HepG2 (cell line): ENCODE data around the gene KHK. TPM values are rescaled to one million over a fixed set of nuclear protein-coding genes. Genes with fewer than 3 reads are reported as not detected.
A peak's percentile ranks its signal among the peaks of the same experiment; 100 is the strongest.

ENCODE experiments used
- GABPB1 ChIP-seq: IDR thresholded peaks from 2 replicates; pipeline ENCODE4 v1.6.1; 2016; ENCODE audit warnings: mild to moderate bottlenecking, missing genetic modification reagents, moderate library complexity, missing compliant biosample characterization
- REL ChIP-seq: sonication (generic); formaldehyde crosslinking; conservative IDR thresholded peaks from 2 replicates; pipeline ENCODE4 v1.8.0; 2022; ENCODE audit warnings: mild to moderate bottlenecking, missing genetic modification reagents, moderate library complexity
- SNAPC4 ChIP-seq: sonication (generic); formaldehyde crosslinking; IDR thresholded peaks from 2 replicates; pipeline ENCODE4 v1.4.0; 2020; ENCODE audit warnings: mild to moderate bottlenecking, missing genetic modification reagents
- SRF ChIP-seq: IDR thresholded peaks from 2 replicates; pipeline ENCODE4 v1.6.1; 2011; ENCODE audit warnings: mild to moderate bottlenecking, low read depth, low read length, moderate library complexity
- ZNF331 ChIP-seq: sonication (generic); formaldehyde crosslinking; IDR thresholded peaks from 2 replicates; pipeline ENCODE4 v1.4.0; 2020; ENCODE audit warnings: missing genetic modification reagents
- ZNF549 ChIP-seq: sonication (generic); formaldehyde crosslinking; IDR thresholded peaks from 2 replicates; pipeline ENCODE4 v1.5.0; 2020; ENCODE audit warnings: missing genetic modification reagents
- ZNF550 ChIP-seq: sonication (generic); formaldehyde crosslinking; IDR thresholded peaks from 2 replicates; pipeline ENCODE4 v1.4.0; 2020; ENCODE audit warnings: mild to moderate bottlenecking, missing genetic modification reagents, borderline replicate concordance
- ZNF569 ChIP-seq: sonication (generic); formaldehyde crosslinking; IDR thresholded peaks from 2 replicates; pipeline ENCODE4 v1.5.0; 2020; ENCODE audit warnings: mild to moderate bottlenecking, missing genetic modification reagents, moderate library complexity, borderline replicate concordance
- ZNF800 ChIP-seq: sonication (generic); formaldehyde crosslinking; IDR thresholded peaks from 2 replicates; pipeline ENCODE4 v1.4.0; 2020; ENCODE audit warnings: missing genetic modification reagents
- ZSCAN30 ChIP-seq: sonication (generic); formaldehyde crosslinking; IDR thresholded peaks from 2 replicates; pipeline ENCODE4 v1.5.0; 2020; ENCODE audit warnings: mild to moderate bottlenecking, missing genetic modification reagents
- polyA plus RNA-seq, 8 experiments: library from polyadenylated mRNA; depleted of rRNA in 3 of 8; stranded (reverse) in 7 of 8; unstranded in 1 of 8; fragments of >200 nt; fragmentation: Illumina TruSeq in 4 of 8; extraction: Trizol in 4 of 8; gene quantifications; 2 replicates each; pipeline versions ENCODE4 v1.2.1 to v1.2.3, GENCODE V29; 2011 to 2016; ENCODE audit warnings: low read depth in 4 of 8, missing spikeins in 1 of 8, mixed read lengths in 1 of 8; ENCODE audit not compliant: insufficient read depth in 1 of 8
- total RNA-seq, 5 experiments: library from RNA; depleted of rRNA; stranded (reverse); fragments of >200 nt; fragmentation: Illumina TruSeq; extraction: Trizol; gene quantifications; 2 replicates each; pipeline ENCODE4 v1.2.3, GENCODE V29; 2016; ENCODE audit warnings: low read depth in 1 of 5
- TF ChIP-seq, protein P1 (sequence below): sonication (generic); formaldehyde crosslinking; IDR thresholded peaks from 2 replicates; pipeline ENCODE4 v1.5.0; 2020; ENCODE audit warnings: mild to moderate bottlenecking, missing genetic modification reagents, borderline replicate concordance
- TF ChIP-seq, protein P2 (sequence below): sonication (generic); formaldehyde crosslinking; IDR thresholded peaks from 2 replicates; pipeline ENCODE4 v1.4.0; 2020; ENCODE audit warnings: missing genetic modification reagents, borderline replicate concordance
- TF ChIP-seq, protein P3 (sequence below): sonication (generic); formaldehyde crosslinking; IDR thresholded peaks from 2 replicates; pipeline ENCODE4 v1.8.0; 2022; ENCODE audit warnings: mild to moderate bottlenecking, missing genetic modification reagents; ENCODE audit not compliant: insufficient replicate concordance

KHK gene
- total and polyA plus RNA-seq, 2 of the 13 experiments (the other 11 are each of a cell fraction or from before 2014, with no cell fraction given): 40.9 to 99.2 TPM

GRCh38 chr2:27085062-27085672 is 1.4 kb upstream of the KHK start (continued):
- TF ChIP-seq ZNF800 (CRISPR knock-in tag): no peak
- TF ChIP-seq, protein P1, sequence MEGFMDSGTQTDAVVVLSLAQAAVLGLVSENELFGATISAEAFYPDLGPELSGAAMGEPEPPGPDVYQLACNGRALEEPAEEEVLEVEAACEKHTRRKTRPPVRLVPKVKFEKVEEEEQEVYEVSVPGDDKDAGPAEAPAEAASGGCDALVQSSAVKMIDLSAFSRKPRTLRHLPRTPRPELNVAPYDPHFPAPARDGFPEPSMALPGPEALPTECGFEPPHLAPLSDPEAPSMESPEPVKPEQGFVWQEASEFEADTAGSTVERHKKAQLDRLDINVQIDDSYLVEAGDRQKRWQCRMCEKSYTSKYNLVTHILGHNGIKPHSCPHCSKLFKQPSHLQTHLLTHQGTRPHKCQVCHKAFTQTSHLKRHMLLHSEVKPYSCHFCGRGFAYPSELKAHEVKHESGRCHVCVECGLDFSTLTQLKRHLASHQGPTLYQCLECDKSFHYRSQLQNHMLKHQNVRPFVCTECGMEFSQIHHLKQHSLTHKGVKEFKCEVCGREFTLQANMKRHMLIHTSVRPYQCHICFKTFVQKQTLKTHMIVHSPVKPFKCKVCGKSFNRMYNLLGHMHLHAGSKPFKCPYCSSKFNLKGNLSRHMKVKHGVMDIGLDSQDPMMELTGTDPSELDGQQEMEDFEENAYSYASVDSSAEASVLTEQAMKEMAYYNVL: 0 out of 2 replicates have a peak, but pooled peaks have one; percentile 11
- TF ChIP-seq, protein P2, sequence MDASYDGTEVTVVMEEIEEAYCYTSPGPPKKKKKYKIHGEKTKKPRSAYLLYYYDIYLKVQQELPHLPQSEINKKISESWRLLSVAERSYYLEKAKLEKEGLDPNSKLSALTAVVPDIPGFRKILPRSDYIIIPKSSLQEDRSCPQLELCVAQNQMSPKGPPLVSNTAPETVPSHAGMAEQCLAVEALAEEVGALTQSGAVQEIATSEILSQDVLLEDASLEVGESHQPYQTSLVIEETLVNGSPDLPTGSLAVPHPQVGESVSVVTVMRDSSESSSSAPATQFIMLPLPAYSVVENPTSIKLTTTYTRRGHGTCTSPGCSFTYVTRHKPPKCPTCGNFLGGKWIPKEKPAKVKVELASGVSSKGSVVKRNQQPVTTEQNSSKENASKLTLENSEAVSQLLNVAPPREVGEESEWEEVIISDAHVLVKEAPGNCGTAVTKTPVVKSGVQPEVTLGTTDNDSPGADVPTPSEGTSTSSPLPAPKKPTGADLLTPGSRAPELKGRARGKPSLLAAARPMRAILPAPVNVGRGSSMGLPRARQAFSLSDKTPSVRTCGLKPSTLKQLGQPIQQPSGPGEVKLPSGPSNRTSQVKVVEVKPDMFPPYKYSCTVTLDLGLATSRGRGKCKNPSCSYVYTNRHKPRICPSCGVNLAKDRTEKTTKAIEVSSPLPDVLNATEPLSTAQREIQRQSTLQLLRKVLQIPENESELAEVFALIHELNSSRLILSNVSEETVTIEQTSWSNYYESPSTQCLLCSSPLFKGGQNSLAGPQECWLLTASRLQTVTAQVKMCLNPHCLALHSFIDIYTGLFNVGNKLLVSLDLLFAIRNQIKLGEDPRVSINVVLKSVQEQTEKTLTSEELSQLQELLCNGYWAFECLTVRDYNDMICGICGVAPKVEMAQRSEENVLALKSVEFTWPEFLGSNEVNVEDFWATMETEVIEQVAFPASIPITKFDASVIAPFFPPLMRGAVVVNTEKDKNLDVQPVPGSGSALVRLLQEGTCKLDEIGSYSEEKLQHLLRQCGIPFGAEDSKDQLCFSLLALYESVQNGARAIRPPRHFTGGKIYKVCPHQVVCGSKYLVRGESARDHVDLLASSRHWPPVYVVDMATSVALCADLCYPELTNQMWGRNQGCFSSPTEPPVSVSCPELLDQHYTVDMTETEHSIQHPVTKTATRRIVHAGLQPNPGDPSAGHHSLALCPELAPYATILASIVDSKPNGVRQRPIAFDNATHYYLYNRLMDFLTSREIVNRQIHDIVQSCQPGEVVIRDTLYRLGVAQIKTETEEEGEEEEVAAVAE (CRISPR knock-in tag): no peak
- no peak for TF ChIP-seq ZNF569
- TF ChIP-seq ZNF550 (CRISPR knock-in tag): no peak
- TF ChIP-seq, protein P3, sequence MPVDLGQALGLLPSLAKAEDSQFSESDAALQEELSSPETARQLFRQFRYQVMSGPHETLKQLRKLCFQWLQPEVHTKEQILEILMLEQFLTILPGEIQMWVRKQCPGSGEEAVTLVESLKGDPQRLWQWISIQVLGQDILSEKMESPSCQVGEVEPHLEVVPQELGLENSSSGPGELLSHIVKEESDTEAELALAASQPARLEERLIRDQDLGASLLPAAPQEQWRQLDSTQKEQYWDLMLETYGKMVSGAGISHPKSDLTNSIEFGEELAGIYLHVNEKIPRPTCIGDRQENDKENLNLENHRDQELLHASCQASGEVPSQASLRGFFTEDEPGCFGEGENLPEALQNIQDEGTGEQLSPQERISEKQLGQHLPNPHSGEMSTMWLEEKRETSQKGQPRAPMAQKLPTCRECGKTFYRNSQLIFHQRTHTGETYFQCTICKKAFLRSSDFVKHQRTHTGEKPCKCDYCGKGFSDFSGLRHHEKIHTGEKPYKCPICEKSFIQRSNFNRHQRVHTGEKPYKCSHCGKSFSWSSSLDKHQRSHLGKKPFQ (CRISPR knock-in tag): no peak
- TF ChIP-seq ZSCAN30 (CRISPR knock-in tag): no peak
- no peak for TF ChIP-seq SNAPC4
- no peak for TF ChIP-seq REL (CRISPR knock-in tag)
- TF ChIP-seq ZNF549 (CRISPR knock-in tag): no peak
- no peak for TF ChIP-seq SRF
- TF ChIP-seq ZNF331 (CRISPR knock-in tag): no peak
- no peak for TF ChIP-seq GABPB1
